ENCODE measurements around the gene CD55. TPM values are rescaled to one million over a fixed set of nuclear protein-coding genes. Genes with fewer than 3 reads are reported as not detected.

Gene CD55
- total and polyA plus RNA-seq, 11 donors, result 28.6 to 149 (median 91.2) TPM

DNA sequence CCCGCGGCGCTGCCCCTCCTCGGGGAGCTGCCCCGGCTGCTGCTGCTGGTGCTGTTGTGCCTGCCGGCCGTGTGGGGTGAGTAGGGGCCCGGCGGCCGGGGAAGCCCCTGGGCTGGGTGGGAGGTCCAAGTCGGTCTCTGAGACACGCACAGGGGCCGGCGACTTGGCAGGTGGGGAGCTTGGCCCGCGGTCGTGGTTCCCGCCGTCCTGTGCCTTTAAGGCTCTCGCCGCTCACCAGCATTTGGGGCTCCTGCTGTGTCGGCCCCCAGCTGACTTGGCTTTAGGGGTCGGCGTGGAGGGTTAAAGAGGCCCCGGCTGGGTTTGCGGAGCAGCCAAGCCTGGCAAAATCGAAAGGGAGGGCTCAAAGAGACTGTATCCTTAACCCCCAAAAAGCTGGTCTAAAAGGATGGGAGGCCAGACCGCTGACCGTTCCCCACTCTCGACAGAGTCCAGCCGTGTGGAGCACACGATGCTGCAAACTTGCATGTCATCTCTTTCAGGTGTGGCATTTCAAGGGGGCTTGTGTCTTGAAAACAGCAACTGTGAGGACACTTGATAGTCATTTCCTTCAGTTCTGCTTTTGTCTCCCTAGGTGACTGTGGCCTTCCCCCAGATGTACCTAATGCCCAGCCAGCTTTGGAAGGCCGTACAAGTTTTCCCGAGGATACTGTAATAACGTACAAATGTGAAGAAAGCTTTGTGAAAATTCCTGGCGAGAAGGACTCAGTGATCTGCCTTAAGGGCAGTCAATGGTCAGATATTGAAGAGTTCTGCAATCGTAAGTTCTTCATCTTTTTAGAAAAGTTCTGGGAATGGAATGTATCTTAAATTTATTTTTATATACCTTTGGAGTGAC is 540 bp downstream of the CD55 start:
- intact Hi-C loops (cut with DNase I), result loop anchor here in 2 of 10 donors (5.0 to 10.0 kb wide), 4 partner anchors 83 to 240 kb away; partner anchors contain the start of gene C4BPB (in 1 of the 2)
- no peaks in the 10 kb centered on the region for H3K27me3 ChIP-seq
- H3K36me3 ChIP-seq, result peaks cover 0 to 38% (median 30%) of the 10 kb centered on the region in 9 donors
- 1 to 4% (median 2%) methylated on average over 15 to 37 of the region's 37 CpGs for WGBS, 4 donors
- peaks cover 0 to 57% (median 11%) of the 10 kb centered on the region in 12 donors for H3K4me1 ChIP-seq
- no peaks in the 10 kb centered on the region for H3K9me3 ChIP-seq
- H3K27ac ChIP-seq, result peak overlapping the region; percentile 89 to 98 (median 95)
- DNase-seq (no peak), ATAC-seq (peak in 2 of 4 donors; percentile 3 to 41)
- peak overlapping the region; percentile 45 to 97 (median 87) for H3K4me3 ChIP-seq
- TF ChIP-seq POLR2A (IDR thresholded peaks at IDR 0.05), result no peak
- TF ChIP-seq, protein P1, sequence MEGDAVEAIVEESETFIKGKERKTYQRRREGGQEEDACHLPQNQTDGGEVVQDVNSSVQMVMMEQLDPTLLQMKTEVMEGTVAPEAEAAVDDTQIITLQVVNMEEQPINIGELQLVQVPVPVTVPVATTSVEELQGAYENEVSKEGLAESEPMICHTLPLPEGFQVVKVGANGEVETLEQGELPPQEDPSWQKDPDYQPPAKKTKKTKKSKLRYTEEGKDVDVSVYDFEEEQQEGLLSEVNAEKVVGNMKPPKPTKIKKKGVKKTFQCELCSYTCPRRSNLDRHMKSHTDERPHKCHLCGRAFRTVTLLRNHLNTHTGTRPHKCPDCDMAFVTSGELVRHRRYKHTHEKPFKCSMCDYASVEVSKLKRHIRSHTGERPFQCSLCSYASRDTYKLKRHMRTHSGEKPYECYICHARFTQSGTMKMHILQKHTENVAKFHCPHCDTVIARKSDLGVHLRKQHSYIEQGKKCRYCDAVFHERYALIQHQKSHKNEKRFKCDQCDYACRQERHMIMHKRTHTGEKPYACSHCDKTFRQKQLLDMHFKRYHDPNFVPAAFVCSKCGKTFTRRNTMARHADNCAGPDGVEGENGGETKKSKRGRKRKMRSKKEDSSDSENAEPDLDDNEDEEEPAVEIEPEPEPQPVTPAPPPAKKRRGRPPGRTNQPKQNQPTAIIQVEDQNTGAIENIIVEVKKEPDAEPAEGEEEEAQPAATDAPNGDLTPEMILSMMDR (IDR thresholded peaks at IDR 0.05), result no peak

DNA sequence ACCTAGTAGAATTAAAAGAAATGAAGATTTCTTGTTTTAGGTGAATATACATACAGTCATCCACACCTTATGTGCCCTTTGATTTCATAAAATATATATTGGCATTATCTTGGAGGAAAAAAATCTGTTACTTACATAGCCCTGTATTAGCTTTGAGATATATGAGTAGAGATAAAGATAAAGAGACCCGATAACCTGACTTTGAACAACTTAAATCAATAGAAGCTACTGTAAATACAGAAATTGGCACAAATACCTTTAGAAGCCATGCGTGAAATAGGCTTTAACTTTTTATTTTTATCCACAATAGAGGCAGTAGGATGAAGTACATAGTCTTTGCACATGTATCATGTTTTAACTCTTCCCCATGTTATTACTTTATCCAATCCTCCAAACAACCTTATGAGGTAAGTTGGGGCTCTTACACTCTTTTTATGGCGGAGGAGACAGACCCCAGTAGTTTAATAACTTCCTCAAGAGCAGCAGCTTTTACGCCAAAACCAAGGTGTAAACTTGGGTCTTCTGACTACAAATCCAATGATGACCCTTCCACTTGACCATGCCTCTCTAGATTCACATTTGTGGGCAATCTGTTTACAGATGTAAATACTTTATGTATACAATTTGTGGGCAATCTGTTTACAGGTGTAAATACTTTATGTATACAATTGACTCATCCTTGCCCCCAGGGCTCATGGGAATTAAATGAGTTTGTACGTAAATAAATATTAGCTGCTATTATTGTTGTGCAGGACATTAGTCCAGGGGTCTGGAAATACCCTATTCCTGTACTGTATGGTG is 2.1 kb downstream of the CD55 start:
- DNase-seq (no peak), ATAC-seq (no peak)
- no peaks in the 10 kb centered on the region for H3K9me3 ChIP-seq
- peak overlapping the region in 8 of 12 donors; percentile 71 to 97 (median 87) for H3K4me3 ChIP-seq
- peaks cover 0 to 54% (median 46%) of the 10 kb centered on the region in 9 donors for H3K36me3 ChIP-seq
- H3K27me3 ChIP-seq, result no peaks in the 10 kb centered on the region
- TF ChIP-seq, protein P1 (IDR thresholded peaks at IDR 0.05), result no peak
- no peak for TF ChIP-seq POLR2A (IDR thresholded peaks at IDR 0.05)
- peaks cover 0 to 41% (median 9%) of the 10 kb centered on the region in 12 donors for H3K4me1 ChIP-seq
- intact Hi-C loops (cut with DNase I), result loop anchor here in 2 of 10 donors (2.0 to 10.0 kb wide), 5 partner anchors 21 to 241 kb away; partner anchors contain the start of gene C4BPB (in 1 of the 2)
- H3K27ac ChIP-seq, result no peak overlapping the region
- WGBS, 4 donors, result 90 to 95% (median 92%) methylated on average over 5 of the region's 5 CpGs

DNA sequence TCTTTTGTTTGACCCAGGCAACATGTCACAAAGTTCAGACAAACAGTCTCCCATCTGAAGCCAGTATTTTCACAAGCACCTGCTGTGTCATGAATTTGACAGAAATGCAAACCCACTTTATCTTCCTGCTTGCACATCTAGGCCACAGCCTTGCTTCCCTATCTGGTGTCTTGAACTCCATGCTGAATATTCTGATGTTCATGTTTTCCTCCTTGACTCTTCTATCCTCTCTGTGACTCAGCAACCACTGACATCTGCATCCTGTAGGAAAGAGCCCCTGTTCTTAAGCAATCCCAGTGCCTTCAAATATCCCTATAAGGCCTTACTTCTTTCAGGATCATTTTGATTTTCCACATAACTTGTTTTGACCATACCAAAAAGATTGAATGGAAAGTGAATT is 6.5 kb downstream of the CD55 start:
- ATAC-seq, result no peak
- H3K36me3 ChIP-seq, result peaks cover 0 to 97% (median 80%) of the 10 kb centered on the region in 9 donors
- peaks cover 0 to 26% (median 6%) of the 10 kb centered on the region in 12 donors for H3K4me1 ChIP-seq
- TF ChIP-seq, protein P1 (IDR thresholded peaks at IDR 0.05), result no peak
- no peak overlapping the region for H3K4me3 ChIP-seq
- H3K27ac ChIP-seq, result no peak overlapping the region
- no peaks in the 10 kb centered on the region for H3K9me3 ChIP-seq
- intact Hi-C loops (cut with DNase I), result loop anchor here in 2 of 10 donors (10.0 kb wide), 3 partner anchors 77 to 243 kb away; partner anchors contain the start of gene C4BPB (in 1 of the 2)
- DNase-seq, result no peak
- no peaks in the 10 kb centered on the region for H3K27me3 ChIP-seq
